K562 (cell line): ENCODE measurements around the gene ADGRE2. TPM values are rescaled to one million over a fixed set of nuclear protein-coding genes. Genes with fewer than 3 reads are reported as not detected.

Experiments
- CREB1 ChIP-seq, 2 experiments: sonication (generic) in 1 of 2; formaldehyde crosslinking in 1 of 2; IDR thresholded peaks; 2 replicates each; pipeline versions ENCODE4 v1.6.1 to v1.8.0; 2012 to 2022; ENCODE audit warnings: inconsistent platforms in 1 of 2, mild to moderate bottlenecking in 1 of 2, missing genetic modification reagents in 1 of 2, moderate library complexity in 1 of 2
- EHMT2 ChIP-seq: fragments of 450-650 bp; IDR thresholded peaks from 2 replicates; pipeline ENCODE4 v1.6.1; 2018; ENCODE audit warnings: antibody characterized with exemption
- GATAD2B ChIP-seq: fragments of 450-650 bp; IDR thresholded peaks from 2 replicates; pipeline ENCODE4 v1.6.1; 2017; ENCODE audit warnings: mild to moderate bottlenecking, borderline replicate concordance
- HLTF ChIP-seq: fragments of 450-650 bp; IDR thresholded peaks from 2 replicates; pipeline ENCODE4 v1.6.1; 2016
- KAT7 ChIP-seq: sonication (generic); formaldehyde crosslinking; IDR thresholded peaks from 2 replicates; pipeline ENCODE4 v1.8.0; 2022; ENCODE audit warnings: missing genetic modification reagents, mild to moderate bottlenecking, borderline replicate concordance
- SIX5 ChIP-seq, 2 experiments: IDR thresholded peaks; 2 replicates each; pipeline ENCODE4 v1.6.1; 2011; ENCODE audit warnings: low read length in 2 of 2, borderline replicate concordance in 1 of 2, low read depth in 1 of 2, mild to moderate bottlenecking in 1 of 2, moderate library complexity in 1 of 2; ENCODE audit not compliant: insufficient read depth in 1 of 2
- TCF7L2 ChIP-seq: fragments of 150-350 bp; IDR thresholded peaks from 2 replicates; pipeline ENCODE4 v1.6.1; 2016; ENCODE audit warnings: low read depth, mild to moderate bottlenecking, low read length, moderate library complexity
- ZNF184 ChIP-seq: sonication (generic); formaldehyde crosslinking; IDR thresholded peaks from 2 replicates; pipeline ENCODE4 v1.5.0; 2020; ENCODE audit warnings: missing genetic modification reagents
- ZNF324 ChIP-seq: fragments of 250-450 bp; sonication (Bioruptor Pico); IDR thresholded peaks from 2 replicates; pipeline ENCODE4 v1.4.0; 2020; ENCODE audit warnings: mild to moderate bottlenecking
- ZNF445 ChIP-seq: fragments of 250-450 bp; sonication (Bioruptor Pico); IDR thresholded peaks from 2 replicates; pipeline ENCODE4 v1.4.0; 2020; ENCODE audit warnings: low read depth, mild to moderate bottlenecking, moderate library complexity
- ZNF583 ChIP-seq: fragments of 250-450 bp; sonication (Bioruptor Pico); IDR thresholded peaks from 2 replicates; pipeline ENCODE4 v1.4.0; 2020
- polyA plus RNA-seq, 8 experiments: library from polyadenylated mRNA; depleted of rRNA in 4 of 8; stranded (reverse) in 5 of 8; unstranded in 3 of 8; fragments of >200 nt; fragmentation: Nextera tagmentation in 2 of 8; fragmentation: Illumina TruSeq in 1 of 8; extraction: Ambion mirVana in 2 of 8; extraction: Trizol in 1 of 8; gene quantifications; 2 replicates each; pipeline versions ENCODE4 v1.2.1 to v1.2.3, GENCODE V29; 2011 to 2014; ENCODE audit warnings: inconsistent platforms in 1 of 8, missing spikeins in 1 of 8
- total RNA-seq, 7 experiments: library from RNA; depleted of rRNA in 6 of 7; stranded (reverse); fragments of >200 nt in 6 of 7; fragmentation: Illumina TruSeq in 2 of 7; extraction: Trizol in 2 of 7; gene quantifications; 2 replicates each; pipeline versions ENCODE4 v1.2.1 to v1.2.3, GENCODE V29; 2011 to 2021; ENCODE audit warnings: low replicate concordance in 1 of 7
- TF ChIP-seq, protein P1 (sequence below): fragments of 250-450 bp; sonication (Bioruptor Pico); IDR thresholded peaks from 2 replicates; pipeline ENCODE4 v1.5.0; 2021; ENCODE audit warnings: mild to moderate bottlenecking, borderline replicate concordance
- TF ChIP-seq, protein P2 (sequence below): fragments of 250-450 bp; sonication (Bioruptor Pico); IDR thresholded peaks from 2 replicates; pipeline ENCODE4 v1.4.0; 2020; ENCODE audit warnings: mild to moderate bottlenecking
- TF ChIP-seq, protein P3 (sequence below), 2 experiments: fragments of 150-350 bp in 1 of 2; IDR thresholded peaks; 2 replicates each; pipeline ENCODE4 v1.6.1; 2012 to 2016; ENCODE audit warnings: low read depth in 2 of 2, low read length in 2 of 2, mild to moderate bottlenecking in 1 of 2, moderate library complexity in 1 of 2

Gene ADGRE2
- total and polyA plus RNA-seq, 9 of the 15 experiments (the other 6 are each of a cell fraction or from before 2014, with no cell fraction given), result 4.3 to 17.3 (median 9.8) TPM

DNA sequence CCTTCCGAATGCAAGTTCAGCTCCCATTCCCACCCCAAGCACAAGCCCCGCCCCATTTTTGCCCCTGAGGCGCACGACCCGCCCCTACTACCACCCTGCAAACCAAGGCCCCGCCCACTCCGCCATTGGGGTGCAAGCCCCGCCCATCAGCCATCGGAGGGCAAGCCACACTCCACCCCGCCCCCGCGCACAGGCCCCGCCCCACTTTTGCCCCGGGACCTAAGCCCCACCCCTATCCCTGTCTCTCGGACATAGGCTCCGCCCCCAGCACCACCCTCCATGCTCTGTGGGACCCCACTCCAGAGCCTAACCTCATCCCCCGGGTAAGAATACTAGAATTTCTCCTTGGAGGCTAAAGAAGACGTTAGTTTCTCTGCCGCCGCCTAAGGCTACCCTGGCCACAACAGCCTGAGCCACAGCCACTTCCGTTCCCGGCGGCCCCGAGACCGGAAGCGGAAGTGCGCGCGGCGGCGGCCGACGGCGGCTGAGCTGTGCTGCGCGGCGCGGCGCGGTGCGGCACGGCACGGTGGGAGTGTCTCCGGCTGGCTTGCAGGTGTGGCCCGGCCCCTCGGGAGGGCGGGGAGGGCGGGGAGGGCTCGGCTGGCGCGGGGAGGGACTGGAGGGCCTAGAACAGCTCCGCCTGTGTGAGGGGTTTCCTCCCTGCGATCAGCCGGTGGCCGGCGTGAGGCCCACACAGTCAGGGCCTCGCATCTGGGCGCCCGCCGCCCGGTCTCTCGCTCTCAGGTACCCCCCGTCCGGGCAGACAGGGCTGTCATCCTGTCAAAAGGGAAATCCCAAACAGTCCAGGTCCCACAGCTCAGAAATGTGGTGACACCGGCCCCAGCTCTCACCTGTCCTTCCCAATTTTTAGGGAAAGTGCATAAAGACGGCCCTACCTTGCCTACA is 88.5 kb downstream of the ADGRE2 start, which contains the start of gene ZNF333 (continued):
- TF ChIP-seq ZNF583 (CRISPR knock-in tag) (no peak), KAT7 (CRISPR knock-in tag) (peak; percentile 75; the same call in 1 of the 2 replicates), ZNF445 (CRISPR knock-in tag) (no peak), EHMT2 (no peak), TCF7L2 (0 out of 2 replicates have a peak, but pooled peaks have one; percentile 21), SIX5 (IDR thresholded peaks at IDR 0.05; ENCODE audit: borderline replicate concordance in 1 of 2, insufficient read depth in 1 of 2, low read depth in 1 of 2, low read length in 2 of 2) (0 out of 4 replicates have a peak, but pooled peaks of 1 of the 2 experiments have one; percentile 8), ZNF184 (CRISPR knock-in tag) (no peak), ZNF324 (CRISPR knock-in tag) (no peak), GATAD2B (0 out of 2 replicates have a peak, but pooled peaks have one; percentile 16), HLTF (no peak), CREB1 (IDR thresholded peaks at IDR 0.05) (peak; percentile 86), CREB1 (CRISPR knock-in tag; IDR thresholded peaks at IDR 0.05) (peak; percentile 41; the same call in 1 of the 2 replicates)
- TF ChIP-seq, protein P1, sequence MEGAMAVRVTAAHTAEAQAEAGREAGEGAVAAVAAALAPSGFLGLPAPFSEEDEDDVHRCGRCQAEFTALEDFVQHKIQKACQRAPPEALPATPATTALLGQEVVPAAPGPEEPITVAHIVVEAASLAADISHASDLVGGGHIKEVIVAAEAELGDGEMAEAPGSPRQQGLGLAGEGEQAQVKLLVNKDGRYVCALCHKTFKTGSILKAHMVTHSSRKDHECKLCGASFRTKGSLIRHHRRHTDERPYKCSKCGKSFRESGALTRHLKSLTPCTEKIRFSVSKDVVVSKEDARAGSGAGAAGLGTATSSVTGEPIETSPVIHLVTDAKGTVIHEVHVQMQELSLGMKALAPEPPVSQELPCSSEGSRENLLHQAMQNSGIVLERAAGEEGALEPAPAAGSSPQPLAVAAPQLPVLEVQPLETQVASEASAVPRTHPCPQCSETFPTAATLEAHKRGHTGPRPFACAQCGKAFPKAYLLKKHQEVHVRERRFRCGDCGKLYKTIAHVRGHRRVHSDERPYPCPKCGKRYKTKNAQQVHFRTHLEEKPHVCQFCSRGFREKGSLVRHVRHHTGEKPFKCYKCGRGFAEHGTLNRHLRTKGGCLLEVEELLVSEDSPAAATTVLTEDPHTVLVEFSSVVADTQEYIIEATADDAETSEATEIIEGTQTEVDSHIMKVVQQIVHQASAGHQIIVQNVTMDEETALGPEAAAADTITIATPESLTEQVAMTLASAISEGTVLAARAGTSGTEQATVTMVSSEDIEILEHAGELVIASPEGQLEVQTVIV (CRISPR knock-in tag), result peak; percentile 61; the same call in 1 of the 2 replicates
- TF ChIP-seq, protein P2, sequence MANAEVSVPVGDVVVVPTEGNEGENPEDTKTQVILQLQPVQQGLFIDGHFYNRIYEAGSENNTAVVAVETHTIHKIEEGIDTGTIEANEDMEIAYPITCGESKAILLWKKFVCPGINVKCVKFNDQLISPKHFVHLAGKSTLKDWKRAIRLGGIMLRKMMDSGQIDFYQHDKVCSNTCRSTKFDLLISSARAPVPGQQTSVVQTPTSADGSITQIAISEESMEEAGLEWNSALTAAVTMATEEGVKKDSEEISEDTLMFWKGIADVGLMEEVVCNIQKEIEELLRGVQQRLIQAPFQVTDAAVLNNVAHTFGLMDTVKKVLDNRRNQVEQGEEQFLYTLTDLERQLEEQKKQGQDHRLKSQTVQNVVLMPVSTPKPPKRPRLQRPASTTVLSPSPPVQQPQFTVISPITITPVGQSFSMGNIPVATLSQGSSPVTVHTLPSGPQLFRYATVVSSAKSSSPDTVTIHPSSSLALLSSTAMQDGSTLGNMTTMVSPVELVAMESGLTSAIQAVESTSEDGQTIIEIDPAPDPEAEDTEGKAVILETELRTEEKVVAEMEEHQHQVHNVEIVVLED (CRISPR knock-in tag), result peak; percentile 90
- TF ChIP-seq, protein P3, sequence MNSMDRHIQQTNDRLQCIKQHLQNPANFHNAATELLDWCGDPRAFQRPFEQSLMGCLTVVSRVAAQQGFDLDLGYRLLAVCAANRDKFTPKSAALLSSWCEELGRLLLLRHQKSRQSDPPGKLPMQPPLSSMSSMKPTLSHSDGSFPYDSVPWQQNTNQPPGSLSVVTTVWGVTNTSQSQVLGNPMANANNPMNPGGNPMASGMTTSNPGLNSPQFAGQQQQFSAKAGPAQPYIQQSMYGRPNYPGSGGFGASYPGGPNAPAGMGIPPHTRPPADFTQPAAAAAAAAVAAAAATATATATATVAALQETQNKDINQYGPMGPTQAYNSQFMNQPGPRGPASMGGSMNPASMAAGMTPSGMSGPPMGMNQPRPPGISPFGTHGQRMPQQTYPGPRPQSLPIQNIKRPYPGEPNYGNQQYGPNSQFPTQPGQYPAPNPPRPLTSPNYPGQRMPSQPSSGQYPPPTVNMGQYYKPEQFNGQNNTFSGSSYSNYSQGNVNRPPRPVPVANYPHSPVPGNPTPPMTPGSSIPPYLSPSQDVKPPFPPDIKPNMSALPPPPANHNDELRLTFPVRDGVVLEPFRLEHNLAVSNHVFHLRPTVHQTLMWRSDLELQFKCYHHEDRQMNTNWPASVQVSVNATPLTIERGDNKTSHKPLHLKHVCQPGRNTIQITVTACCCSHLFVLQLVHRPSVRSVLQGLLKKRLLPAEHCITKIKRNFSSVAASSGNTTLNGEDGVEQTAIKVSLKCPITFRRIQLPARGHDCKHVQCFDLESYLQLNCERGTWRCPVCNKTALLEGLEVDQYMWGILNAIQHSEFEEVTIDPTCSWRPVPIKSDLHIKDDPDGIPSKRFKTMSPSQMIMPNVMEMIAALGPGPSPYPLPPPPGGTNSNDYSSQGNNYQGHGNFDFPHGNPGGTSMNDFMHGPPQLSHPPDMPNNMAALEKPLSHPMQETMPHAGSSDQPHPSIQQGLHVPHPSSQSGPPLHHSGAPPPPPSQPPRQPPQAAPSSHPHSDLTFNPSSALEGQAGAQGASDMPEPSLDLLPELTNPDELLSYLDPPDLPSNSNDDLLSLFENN (IDR thresholded peaks at IDR 0.05; ENCODE audit: low read depth in 2 of 2, low read length in 2 of 2), result peak in 1 of 2 experiments; percentile 55; a peak in 1 of 4 replicates
